GM18861 (cell line): ENCODE results near the gene RTN4RL2.
A peak's percentile ranks its signal among the peaks of the same experiment; 100 is the strongest.

Source experiments
- ATAC-seq: cut with Tn5 transposase; IDR thresholded peaks from one replicate; pipeline ENCODE4 v1.9.1; 2021; ENCODE audit not compliant: unreplicated experiment

The RTN4RL2 gene

GRCh38 chr11:57498540-57498939 is 38.2 kb downstream of the RTN4RL2 start:
- ATAC-seq: no peak

- ATAC-seq: peak; percentile 99
Measured at GRCh38 chr11:57499413-57499982, 39.2 kb downstream of the RTN4RL2 start.

- no peak for ATAC-seq
Measured at GRCh38 chr11:57499983-57500461, 39.7 kb downstream of the RTN4RL2 start.

GRCh38 chr11:57500515-57500914 is 40.2 kb downstream of the RTN4RL2 start:
- ATAC-seq: no peak

- no peak for ATAC-seq
Measured at GRCh38 chr11:57500926-57501325, 40.6 kb downstream of the RTN4RL2 start.

- no peak for ATAC-seq
Measured at GRCh38 chr11:57501953-57502352, 41.6 kb downstream of the RTN4RL2 start.

GRCh38 chr11:57502376-57502775 is 42.0 kb downstream of the RTN4RL2 start:
- no peak for ATAC-seq

- ATAC-seq: no peak
Measured at GRCh38 chr11:57502870-57503269, 42.5 kb downstream of the RTN4RL2 start.

GRCh38 chr11:57504511-57504910 is 44.2 kb downstream of the RTN4RL2 start:
- no peak for ATAC-seq

- no peak for ATAC-seq
Measured at GRCh38 chr11:57506522-57506921, 46.2 kb downstream of the RTN4RL2 start.

GRCh38 chr11:57508341-57509170 is 48.2 kb downstream of the RTN4RL2 start:
- no peak for ATAC-seq

GRCh38 chr11:57511741-57512430 is 51.6 kb downstream of the RTN4RL2 start:
- no peak for ATAC-seq

- no peak for ATAC-seq
Measured at GRCh38 chr11:57512646-57513451, 52.5 kb downstream of the RTN4RL2 start.

GRCh38 chr11:57513452-57513795 is 53.1 kb downstream of the RTN4RL2 start:
- no peak for ATAC-seq

- ATAC-seq: peak; percentile 42
Measured at GRCh38 chr11:57513911-57514537, 53.7 kb downstream of the RTN4RL2 start.

GRCh38 chr11:57514538-57515331 is 54.4 kb downstream of the RTN4RL2 start:
- ATAC-seq: peak; percentile 27

GRCh38 chr11:57515332-57516060 is 55.2 kb downstream of the RTN4RL2 start, which contains the start of gene SLC43A1:
Gene SLC43A1, minus strand, starts transcription at chr11:57515702. Its CDS starts 1,591 bp downstream, at chr11:57514111.
- no peak for ATAC-seq

- ATAC-seq: no peak
Measured at GRCh38 chr11:57516061-57516443, 55.7 kb downstream of the RTN4RL2 start.

GRCh38 chr11:57521116-57521515 is 60.8 kb downstream of the RTN4RL2 start:
- no peak for ATAC-seq
